Progenitor cell of endocrine pancreas (in vitro differentiated cells): ENCODE measurements around the gene CHAC1. TPM values are rescaled to one million over a fixed set of nuclear protein-coding genes. Genes with fewer than 3 reads are reported as not detected.

ENCODE experiments used
- DNase-seq: peaks from one replicate; pipeline ENCODE4 v3.0.0; 2021; ENCODE audit warnings: low spot score; ENCODE audit not compliant: unreplicated experiment
- H3K27ac Mint-ChIP-seq: 2 replicates; pipeline ENCODE4 v1.8.0; 2021; ENCODE audit warnings: mild to moderate bottlenecking, moderate library complexity, mixed read lengths
- H3K27me3 Mint-ChIP-seq: 2 replicates; pipeline ENCODE4 v1.8.0; 2021; ENCODE audit warnings: mixed read lengths
- H3K36me3 Mint-ChIP-seq: 2 replicates; pipeline ENCODE4 v1.8.0; 2022; ENCODE audit warnings: mixed read lengths; ENCODE audit not compliant: insufficient read depth
- H3K4me1 Mint-ChIP-seq: 2 replicates; pipeline ENCODE4 v1.8.0; 2021; ENCODE audit warnings: low read depth, mixed read lengths
- H3K4me3 Mint-ChIP-seq: 2 replicates; pipeline ENCODE4 v1.8.0; 2021; ENCODE audit warnings: low read depth, mild to moderate bottlenecking, moderate library complexity, mixed read lengths
- H3K9me3 Mint-ChIP-seq: 2 replicates; pipeline ENCODE4 v1.8.0; 2021; ENCODE audit warnings: low read depth, mixed read lengths
- CTCF ChIP-seq: fragments of 200-600 bp; sonication (generic); IDR thresholded peaks from one replicate; pipeline ENCODE4 v1.5.0; 2021; ENCODE audit warnings: antibody characterized with exemption, mild to moderate bottlenecking; ENCODE audit not compliant: unreplicated experiment
- total RNA-seq: library from RNA; stranded (reverse); gene quantifications from 2 replicates; pipeline ENCODE4 v1.2.1, GENCODE V29; 2021

CHAC1 gene
- total RNA-seq, 1 donor from 2014 or later: 14.4 TPM

GRCh38 chr15:40985541-40986330 lies 32.5 kb downstream of the CHAC1 start:
- H3K36me3 Mint-ChIP-seq: peaks cover 35% of the 10 kb centered on the region
- H3K9me3 Mint-ChIP-seq: no peaks in the 10 kb centered on the region
- no peak for DNase-seq
- no peak overlapping the region for H3K4me3 Mint-ChIP-seq
- no peak overlapping the region for H3K27ac Mint-ChIP-seq
- no peaks in the 10 kb centered on the region for H3K27me3 Mint-ChIP-seq
- TF ChIP-seq CTCF: no peak
- H3K4me1 Mint-ChIP-seq: no peaks in the 10 kb centered on the region

GRCh38 chr15:40986820-40987219 lies 33.5 kb downstream of the CHAC1 start:
- Mint-ChIP-seq H3K27me3 (no peaks in the 10 kb centered on the region), H3K4me3 (no peak overlapping the region), H3K36me3 (peaks cover 34% of the 10 kb centered on the region), H3K4me1 (no peaks in the 10 kb centered on the region), H3K27ac (no peak overlapping the region), H3K9me3 (no peaks in the 10 kb centered on the region)
- no peak for TF ChIP-seq CTCF
- no peak for DNase-seq

GRCh38 chr15:40988156-40988555 lies 34.9 kb downstream of the CHAC1 start:
- no peak for TF ChIP-seq CTCF
- H3K36me3 Mint-ChIP-seq: peaks cover 28% of the 10 kb centered on the region
- no peaks in the 10 kb centered on the region for H3K4me1 Mint-ChIP-seq
- no peak overlapping the region for H3K4me3 Mint-ChIP-seq
- H3K27ac Mint-ChIP-seq: no peak overlapping the region
- DNase-seq: no peak
- no peaks in the 10 kb centered on the region for H3K27me3 Mint-ChIP-seq
- H3K9me3 Mint-ChIP-seq: no peaks in the 10 kb centered on the region

- Mint-ChIP-seq H3K27ac (no peak overlapping the region), H3K36me3 (peaks cover 26% of the 10 kb centered on the region)
Observed at GRCh38 chr15:40990080-40990479, 36.8 kb downstream of the CHAC1 start.

GRCh38 chr15:40990789-40991188 lies 37.5 kb downstream of the CHAC1 start:
- no peak for DNase-seq
- H3K27me3 Mint-ChIP-seq: no peaks in the 10 kb centered on the region
- H3K4me1 Mint-ChIP-seq: no peaks in the 10 kb centered on the region
- H3K4me3 Mint-ChIP-seq: no peak overlapping the region
- no peaks in the 10 kb centered on the region for H3K9me3 Mint-ChIP-seq
- no peak overlapping the region for H3K27ac Mint-ChIP-seq
- TF ChIP-seq CTCF: no peak
- peaks cover 28% of the 10 kb centered on the region for H3K36me3 Mint-ChIP-seq

More at GRCh38 chr15:40990080-40990479, 36.8 kb downstream of the CHAC1 start:
- Mint-ChIP-seq H3K4me1 (no peaks in the 10 kb centered on the region), H3K9me3 (no peaks in the 10 kb centered on the region), H3K4me3 (no peak overlapping the region), H3K27me3 (no peaks in the 10 kb centered on the region)
- no peak for TF ChIP-seq CTCF
- no peak for DNase-seq
